Right ventricle myocardium inferior (tissue), 1 donor: Measurements from ENCODE around the gene MAML1. TPM values are rescaled to one million over a fixed set of nuclear protein-coding genes. Genes with fewer than 3 reads are reported as not detected.
A peak's percentile ranks its signal among the peaks of the same experiment; 100 is the strongest.
"Not testable (repeated sequence)": the region's sequence is repeated elsewhere in the genome, so short reads cannot be mapped to it uniquely, and the experiment has no call there.

Experiments
- ATAC-seq: fragments of 200-7000 bp; cut with Tn5 transposase; one replicate; pipeline ENCODE4 v1.9.1; 2020; ENCODE audit warnings: mild to moderate bottlenecking, moderate library complexity
- DNase-seq: peaks from one replicate; pipeline ENCODE4 v3.0.0; 2021; ENCODE audit errors: missing footprints
- intact Hi-C: fragments of 100-400 bp; cut with DNase I; formaldehyde crosslinking; loops from one replicate; pipeline ENCODE4 v1.11.0; 2022
- long read RNA-seq: library from polyadenylated mRNA; unstranded; transcript quantifications from one replicate; pipeline ENCODE4 v2.0.0, GENCODE V29; 2021
- total RNA-seq: library from RNA; stranded (reverse); fragmentation: NEBNext Ultra II Directional; extraction: Animal tissue kit (Norgen Biotek cat#: 25700); gene quantifications from one replicate; pipeline ENCODE4 v1.2.1, GENCODE V29; 2021
- donor health status: DM: no; HTN: yes; CAD: no; lungs with severe emphysema.

The MAML1 gene
- 11.1 TPM for total RNA-seq
- long read RNA-seq, partial matches to known transcripts = 1 of 3 reads
- long read RNA-seq, other reads (novel, unspliced or antisense) = 2 of 3 reads

GRCh38 chr5:179732412-179732917, at the start of gene MAML1:
TSS of gene MAML1 (plus strand) at chr5:179732822. CDS start at chr5:179733113, 291 bp downstream.
- peak; percentile 99 for ATAC-seq
- intact Hi-C loops = loop anchor here (1.0 kb wide), 1 partner anchor 34 kb away; the partner anchor contains the start of gene CANX
- DNase-seq = peak; percentile 100

- ATAC-seq, intact Hi-C loops, DNase-seq: not testable (repeated sequence)
Observed at GRCh38 chr5:179689212-179689611, 43.4 kb upstream of the MAML1 start.

GRCh38 chr5:179694561-179694960, 38.1 kb upstream of the MAML1 start:
- DNase-seq (no peak), ATAC-seq (no peak)
- intact Hi-C loops = no loop called here

- DNase-seq (no peak), ATAC-seq (no peak)
- intact Hi-C loops = no loop called here
Observed at GRCh38 chr5:179696603-179697002, 36.0 kb upstream of the MAML1 start.

GRCh38 chr5:179697108-179697507, 35.5 kb upstream of the MAML1 start:
- intact Hi-C loops = no loop called here
- ATAC-seq (no peak), DNase-seq (no peak)

- intact Hi-C loops, ATAC-seq, DNase-seq: not testable (repeated sequence)
Observed at GRCh38 chr5:179697543-179697942, 35.1 kb upstream of the MAML1 start.

- peak; percentile 97 for ATAC-seq
- intact Hi-C loops = loop anchor here (1.0 to 2.0 kb wide), 3 partner anchors 20 to 75 kb away; partner anchors contain the start of genes HNRNPH1 and MAML1
- DNase-seq = peak; percentile 99
Observed at GRCh38 chr5:179697993-179698934, 34.4 kb upstream of the MAML1 start.

- no peak for ATAC-seq
- intact Hi-C loops = loop anchor here (1.0 to 2.0 kb wide), 3 partner anchors 21 to 76 kb away; partner anchors contain the start of genes HNRNPH1 and MAML1
- no peak for DNase-seq
Observed at GRCh38 chr5:179698935-179699615, 33.5 kb upstream of the MAML1 start, which contains the start of gene CANX. TSS of gene CANX (plus strand) at chr5:179698967. CDS start at chr5:179705682, 6,715 bp downstream.

GRCh38 chr5:179699616-179700237, 32.9 kb upstream of the MAML1 start:
- intact Hi-C loops = loop anchor here (2.0 kb wide), 1 partner anchor 77 kb away; the partner anchor contains the start of gene HNRNPH1
- no peak for DNase-seq
- ATAC-seq = no peak

- no peak for DNase-seq
- intact Hi-C loops = no loop called here
- ATAC-seq = no peak
Observed at GRCh38 chr5:179700401-179700918, 32.2 kb upstream of the MAML1 start.

GRCh38 chr5:179716286-179716685, 16.3 kb upstream of the MAML1 start:
- DNase-seq (no peak), ATAC-seq (no peak)
- intact Hi-C loops = no loop called here

GRCh38 chr5:179720222-179720621, 12.4 kb upstream of the MAML1 start:
- no peak for ATAC-seq
- intact Hi-C loops = no loop called here
- DNase-seq = no peak

GRCh38 chr5:179724163-179724562, 8.5 kb upstream of the MAML1 start:
- ATAC-seq = no peak
- DNase-seq = no peak
- intact Hi-C loops = no loop called here

GRCh38 chr5:179727106-179727505, 5.5 kb upstream of the MAML1 start:
- DNase-seq = no peak
- ATAC-seq = no peak
- intact Hi-C loops = no loop called here

GRCh38 chr5:179729303-179729702, 3.3 kb upstream of the MAML1 start:
- intact Hi-C loops = no loop called here
- ATAC-seq = no peak
- DNase-seq = no peak

GRCh38 chr5:179729727-179730126, 2.9 kb upstream of the MAML1 start:
- intact Hi-C loops = no loop called here

GRCh38 chr5:179730356-179730755, 2.3 kb upstream of the MAML1 start:
- DNase-seq (no peak), ATAC-seq (no peak)
- intact Hi-C loops = no loop called here

More at GRCh38 chr5:179729727-179730126, 2.9 kb upstream of the MAML1 start:
- no peak for DNase-seq
- ATAC-seq = no peak

GRCh38 chr5:179730852-179731251, 1.8 kb upstream of the MAML1 start:
- no peak for DNase-seq
- intact Hi-C loops = no loop called here
- ATAC-seq = no peak
